K562 (cell line): ENCODE measurements around the gene BIRC5. TPM values are rescaled to one million over a fixed set of nuclear protein-coding genes. Genes with fewer than 3 reads are reported as not detected.

Experiments used
- ADNP ChIP-seq: fragments of 200-800 bp; sonication (Bioruptor generic); IDR thresholded peaks from 2 replicates; pipeline ENCODE4 v1.6.1; 2016; ENCODE audit warnings: missing genetic modification characterization, missing compliant biosample characterization
- BRF1 ChIP-seq: IDR thresholded peaks from 3 replicates; pipeline ENCODE4 v1.6.1; 2011; ENCODE audit warnings: borderline replicate concordance, mild to moderate bottlenecking; ENCODE audit not compliant: insufficient read length; ENCODE audit errors: extremely low read depth
- CBFA2T2 ChIP-seq: fragments of 450-650 bp; conservative IDR thresholded peaks from 2 replicates; pipeline ENCODE4 v1.6.1; 2017; ENCODE audit warnings: mild to moderate bottlenecking
- CREM ChIP-seq: IDR thresholded peaks from 2 replicates; pipeline ENCODE4 v1.6.1; 2014; ENCODE audit warnings: antibody characterized with exemption, low read depth
- ELF1 ChIP-seq: fragments of 200-800 bp; sonication (Bioruptor generic); IDR thresholded peaks from 2 replicates; pipeline ENCODE4 v1.6.1; 2016; ENCODE audit warnings: missing genetic modification characterization, missing compliant biosample characterization
- FOS ChIP-seq: IDR thresholded peaks from 3 replicates; pipeline ENCODE4 v1.6.1; 2011; ENCODE audit not compliant: insufficient read length; ENCODE audit errors: extremely low read depth
- HMG20B ChIP-seq: fragments of 250-450 bp; sonication (Bioruptor Pico); IDR thresholded peaks from 2 replicates; pipeline ENCODE4 v1.5.0; 2021; ENCODE audit warnings: mild to moderate bottlenecking
- HNRNPH1 ChIP-seq: fragments of 200-400 bp; formaldehyde crosslinking; optimal IDR thresholded peaks from 2 replicates; pipeline ENCODE3; 2017; ENCODE audit warnings: low read depth, mild to moderate bottlenecking, low read length, moderate library complexity
- HNRNPL ChIP-seq: fragments of 200-400 bp; formaldehyde crosslinking; IDR thresholded peaks from 2 replicates; pipeline ENCODE4 v1.6.1; 2017; ENCODE audit warnings: low read depth, mild to moderate bottlenecking, low read length
- HNRNPUL1 ChIP-seq: fragments of 200-400 bp; formaldehyde crosslinking; IDR thresholded peaks from 2 replicates; pipeline ENCODE4 v1.6.1; 2017; ENCODE audit warnings: low read length
- LCOR ChIP-seq: sonication (generic); formaldehyde crosslinking; IDR thresholded peaks from 2 replicates; pipeline ENCODE4 v1.8.0; 2022; ENCODE audit warnings: mild to moderate bottlenecking, missing genetic modification reagents
- NFIX ChIP-seq: fragments of 250-450 bp; sonication (Bioruptor Pico); IDR thresholded peaks from 2 replicates; pipeline ENCODE4 v1.4.0; 2020; ENCODE audit warnings: low read depth, mild to moderate bottlenecking, moderate library complexity
- NR1H2 ChIP-seq: sonication (generic); formaldehyde crosslinking; IDR thresholded peaks from 2 replicates; pipeline ENCODE4 v1.4.0; 2020; ENCODE audit warnings: mild to moderate bottlenecking, missing genetic modification reagents
- RBM39 ChIP-seq: fragments of 200-400 bp; formaldehyde crosslinking; optimal IDR thresholded peaks from 2 replicates; pipeline ENCODE3; 2018; ENCODE audit warnings: low read depth, low read length
- TEAD4 ChIP-seq, 2 experiments: sonication (generic) in 1 of 2; formaldehyde crosslinking in 1 of 2; IDR thresholded peaks; 2 replicates each; pipeline versions ENCODE4 v1.6.1 to v1.8.0; 2012 to 2022; ENCODE audit warnings: borderline replicate concordance in 1 of 2, inconsistent platforms in 1 of 2, low read length in 1 of 2, mild to moderate bottlenecking in 1 of 2, missing genetic modification reagents in 1 of 2
- TSC22D4 ChIP-seq: fragments of 450-650 bp; IDR thresholded peaks from 2 replicates; pipeline ENCODE4 v1.6.1; 2016; ENCODE audit warnings: missing genetic modification characterization, missing biosample characterization, control low read depth
- ZBTB43 ChIP-seq: sonication (generic); formaldehyde crosslinking; IDR thresholded peaks from 2 replicates; pipeline ENCODE4 v1.8.0; 2023; ENCODE audit warnings: mild to moderate bottlenecking, missing genetic modification reagents
- ZFP1 ChIP-seq: fragments of 450-650 bp; formaldehyde crosslinking; IDR thresholded peaks from 2 replicates; pipeline ENCODE4 v1.4.0; 2020; ENCODE audit warnings: mild to moderate bottlenecking, mixed read lengths
- ZNF124 ChIP-seq: sonication (generic); formaldehyde crosslinking; IDR thresholded peaks from 2 replicates; pipeline ENCODE4 v1.8.1; 2022; ENCODE audit warnings: missing genetic modification reagents
- ZNF407 ChIP-seq: fragments of 450-650 bp; IDR thresholded peaks from 2 replicates; pipeline ENCODE4 v1.6.1; 2016; ENCODE audit warnings: low read depth
- polyA plus RNA-seq, 8 experiments: library from polyadenylated mRNA; depleted of rRNA in 4 of 8; stranded (reverse) in 5 of 8; unstranded in 3 of 8; fragments of >200 nt; fragmentation: Nextera tagmentation in 2 of 8; fragmentation: Illumina TruSeq in 1 of 8; extraction: Ambion mirVana in 2 of 8; extraction: Trizol in 1 of 8; gene quantifications; 2 replicates each; pipeline versions ENCODE4 v1.2.1 to v1.2.3, GENCODE V29; 2011 to 2014; ENCODE audit warnings: inconsistent platforms in 1 of 8, missing spikeins in 1 of 8
- total RNA-seq, 7 experiments: library from RNA; depleted of rRNA in 6 of 7; stranded (reverse); fragments of >200 nt in 6 of 7; fragmentation: Illumina TruSeq in 2 of 7; extraction: Trizol in 2 of 7; gene quantifications; 2 replicates each; pipeline versions ENCODE4 v1.2.1 to v1.2.3, GENCODE V29; 2011 to 2021; ENCODE audit warnings: low replicate concordance in 1 of 7

BIRC5 gene
- total and polyA plus RNA-seq, 9 of the 15 experiments (the other 6 are each of a cell fraction or from before 2014, with no cell fraction given) = 64.4 to 140 (median 101) TPM

GRCh38 chr17:78250891-78251772 lies 37.1 kb downstream of the BIRC5 start (continued):
- TF ChIP-seq ZNF407 = no peak
- peak; percentile 29 for TF ChIP-seq CBFA2T2
- TF ChIP-seq ADNP (tag) = no peak
- TF ChIP-seq HNRNPUL1 = no peak
- TF ChIP-seq ZBTB43 (CRISPR knock-in tag) = no peak
- TF ChIP-seq LCOR = no peak
- no peak for TF ChIP-seq BRF1
- no peak for TF ChIP-seq FOS
- no peak; the same call in 1 of the 2 replicates for TF ChIP-seq ZNF124 (CRISPR knock-in tag)
- no peak for TF ChIP-seq ELF1 (tag)
- no peak for TF ChIP-seq NFIX
- no peak for TF ChIP-seq RBM39
- peak; percentile 17; the same call in 1 of the 2 replicates for TF ChIP-seq TEAD4 (IDR thresholded peaks at IDR 0.05; ENCODE audit: low read length)
- no peak for TF ChIP-seq TEAD4 (CRISPR knock-in tag; IDR thresholded peaks at IDR 0.05; ENCODE audit: borderline replicate concordance)
- TF ChIP-seq HNRNPL = no peak
- TF ChIP-seq HNRNPH1 = no peak
- TF ChIP-seq CREM = peak; percentile 62
- TF ChIP-seq NR1H2 (CRISPR knock-in tag) = no peak
- TF ChIP-seq TSC22D4 = no peak
- no peak for TF ChIP-seq ZFP1
- no peak for TF ChIP-seq HMG20B (CRISPR knock-in tag)
